ENCODE results near the gene TEP1.

GRCh38 chr14:20345366-20345765 is 67.9 kb downstream of the TEP1 start:
- TF ChIP-seq POLR2A (IDR thresholded peaks at IDR 0.05) = no peak
- TF ChIP-seq CTCF (IDR thresholded peaks at IDR 0.05) = no peak

Data from lower leg skin (tissue), 3 donors.